Endothelial cell of umbilical vein (primary cell): ENCODE data around the gene SPOP. TPM values are rescaled to one million over a fixed set of nuclear protein-coding genes. Genes with fewer than 3 reads are reported as not detected.

ENCODE experiments used
- BruUV-seq: library from RNA; stranded (reverse); fragments of 400-500 nt; replicated peaks from 2 replicates; lab custom pipeline; 2021; lab: Mats Ljungman, UMichigan
- CTCF ChIA-PET: fragments of 300-600, 350-600 bp; sonication (Branson Sonifier 250); formaldehyde crosslinking; loops from one replicate; lab custom pipeline; 2021; ENCODE audit warnings: antibody characterized with exemption, inconsistent platforms; lab: Charles Lee
- POLR2A ChIA-PET: fragments of 300-600, 350-600 bp; sonication (Branson Sonifier 250); formaldehyde crosslinking; loops from one replicate; lab custom pipeline; 2021; ENCODE audit warnings: antibody characterized with exemption, inconsistent platforms; lab: Charles Lee
- DNase-seq: peaks from one replicate; pipeline ENCODE4 v3.0.0-alpha.2; 2011; ENCODE audit warnings: low read depth, low spot score
- FAIRE-seq: peaks from 2 replicates; lab custom pipeline; 2011; peaks lifted over from hg19 to GRCh38; lab: Jason Lieb, UNC
- H2AFZ ChIP-seq: 2 replicates; pipeline ENCODE4 v1.6.0; 2012; ENCODE audit warnings: low read depth, low read length, control low read depth, inconsistent platforms
- H3K27ac ChIP-seq: 2 replicates; pipeline ENCODE4 v1.5.1; 2011; ENCODE audit warnings: low read depth, mild to moderate bottlenecking, control low read depth, low read length, moderate library complexity; ENCODE audit not compliant: insufficient read depth
- H3K27me3 ChIP-seq, 2 experiments: 2 replicates each; pipeline versions ENCODE4 v1.6.0 to v1.6.1; 2011; ENCODE audit warnings: low read length in 2 of 2, mixed read lengths in 1 of 2; ENCODE audit not compliant: control insufficient read depth in 2 of 2, insufficient read depth in 2 of 2
- H3K36me3 ChIP-seq, 2 experiments: 2 replicates in 1 of 2; 3 replicates in 1 of 2; pipeline ENCODE4 v1.5.1; 2011; ENCODE audit warnings: low read length in 2 of 2, mild to moderate bottlenecking in 1 of 2, moderate library complexity in 1 of 2; ENCODE audit not compliant: control insufficient read depth in 2 of 2, insufficient read depth in 2 of 2; ENCODE audit errors: extremely low read depth in 1 of 2
- H3K4me1 ChIP-seq: 3 replicates; pipeline ENCODE4 v1.5.1; 2011; ENCODE audit warnings: mild to moderate bottlenecking, low read length; ENCODE audit not compliant: control insufficient read depth, insufficient read depth; ENCODE audit errors: extremely low read depth
- H3K4me2 ChIP-seq: 2 replicates; pipeline ENCODE4 v1.6.1; 2011; ENCODE audit warnings: low read length, control low read depth, mixed read lengths; ENCODE audit not compliant: insufficient read depth
- H3K4me3 ChIP-seq, 3 experiments: fragments of 200-600 bp in 1 of 3; sonication (generic), shearing (Covaris generic) in 1 of 3; replicated peaks in 1 of 3; 2 replicates each; pipeline ENCODE4 v1.5.1; 2011 to 2016; ENCODE audit warnings: control low read depth in 3 of 3, low read length in 3 of 3, mild to moderate bottlenecking in 2 of 3, inconsistent platforms in 1 of 3, low read depth in 1 of 3, moderate library complexity in 1 of 3; ENCODE audit not compliant: insufficient read depth in 1 of 3
- H3K79me2 ChIP-seq: 2 replicates; pipeline ENCODE4 v1.6.0; 2012; ENCODE audit warnings: low read length, inconsistent platforms; ENCODE audit not compliant: control insufficient read depth, insufficient read depth
- H3K9ac ChIP-seq: replicated peaks from 2 replicates; pipeline ENCODE3; 2011; ENCODE audit warnings: low read length, control low read depth; ENCODE audit not compliant: insufficient read depth; ENCODE audit errors: extremely low read depth
- H3K9me1 ChIP-seq: replicated peaks from 3 replicates; pipeline ENCODE4 v1.6.0; 2011; ENCODE audit warnings: mild to moderate bottlenecking, low read length; ENCODE audit not compliant: control insufficient read depth, insufficient read depth; ENCODE audit errors: extremely low read depth
- H3K9me3 ChIP-seq: replicated peaks from 2 replicates; pipeline ENCODE4 v1.5.1; 2012; ENCODE audit warnings: low read length, inconsistent platforms; ENCODE audit not compliant: control insufficient read depth, insufficient read depth
- H4K20me1 ChIP-seq: replicated peaks from 2 replicates; pipeline ENCODE3; 2011; ENCODE audit warnings: mild to moderate bottlenecking, low read length; ENCODE audit not compliant: control insufficient read depth, insufficient read depth; ENCODE audit errors: extremely low read depth
- CTCF ChIP-seq, 2 donors: IDR thresholded peaks; 1 replicate in 1 of 2; 2 replicates in 1 of 2; pipeline ENCODE4 v1.5.1; 2011; ENCODE audit warnings: low read length in 2 of 2, mild to moderate bottlenecking in 2 of 2, moderate library complexity in 2 of 2, control low read depth in 1 of 2, inconsistent platforms in 1 of 2, low read depth in 1 of 2; ENCODE audit not compliant: insufficient read depth in 1 of 2; ENCODE audit errors: extremely low read depth in 1 of 2
- EZH2 ChIP-seq: IDR thresholded peaks from 2 replicates; pipeline ENCODE4 v1.6.1; 2012; ENCODE audit warnings: borderline replicate concordance, low read depth, mild to moderate bottlenecking, moderate library complexity, low read length, inconsistent platforms; ENCODE audit not compliant: severe bottlenecking
- FOS ChIP-seq: IDR thresholded peaks from 2 replicates; pipeline ENCODE4 v1.6.1; 2011; ENCODE audit warnings: mild to moderate bottlenecking, low read length, moderate library complexity, borderline replicate concordance; ENCODE audit not compliant: insufficient read depth
- GATA2 ChIP-seq: IDR thresholded peaks from 2 replicates; pipeline ENCODE4 v1.7.0; 2011; ENCODE audit warnings: low read depth, mild to moderate bottlenecking, moderate library complexity, mixed read lengths, low read length; ENCODE audit not compliant: insufficient read length, insufficient read depth
- JUN ChIP-seq: IDR thresholded peaks from 2 replicates; pipeline ENCODE4 v1.6.1; 2011; ENCODE audit warnings: borderline replicate concordance, low read depth; ENCODE audit not compliant: insufficient read length, insufficient read depth
- MAX ChIP-seq: IDR thresholded peaks from 2 replicates; pipeline ENCODE4 v1.6.1; 2011; ENCODE audit not compliant: insufficient read depth, insufficient read length
- MYC ChIP-seq: IDR thresholded peaks from one replicate; pipeline ENCODE4 v1.6.1; 2011; ENCODE audit warnings: mild to moderate bottlenecking, low read depth, low read length
- POLR2A ChIP-seq: IDR thresholded peaks from 2 replicates; pipeline ENCODE4 v1.6.1; 2012; ENCODE audit warnings: low read depth, mild to moderate bottlenecking, control low read depth, low read length
- POLR2AphosphoS5 ChIP-seq: IDR thresholded peaks from 2 replicates; pipeline ENCODE4 v1.6.1; 2012; ENCODE audit warnings: low read depth, mild to moderate bottlenecking, control low read depth, low read length, moderate library complexity; ENCODE audit not compliant: insufficient read depth
- dilution Hi-C: fragments of 300-500 bp; cut with MboI; formaldehyde crosslinking; loops from one replicate; pipeline ENCODE4 v1.15.0; 2019; ENCODE audit warnings: low sequenced_read_pairs; ENCODE audit not compliant: extremely low pct_ligation_motif_present
- intact Hi-C: fragments of 100-400 bp; cut with micrococcal nuclease; formaldehyde crosslinking; loops from one replicate; pipeline ENCODE4 v1.10.0; 2022
- polyA plus RNA-seq, 4 experiments: library from polyadenylated mRNA; depleted of rRNA in 3 of 4; stranded (reverse) in 3 of 4; unstranded in 1 of 4; fragments of >200 nt; gene quantifications; 2 replicates each; pipeline versions ENCODE4 v1.2.1 to v1.2.3, GENCODE V29; 2011 to 2012; ENCODE audit warnings: missing spikeins in 1 of 4
- total RNA-seq: library from RNA; stranded (reverse); gene quantifications from 2 replicates; pipeline ENCODE4 v1.2.3, GENCODE V29; 2021

The SPOP gene
- total and polyA plus RNA-seq, 2 donors (not counting 3 experiments of a cell fraction or from before 2014, with no cell fraction given) = 46.9 to 61.0 TPM

DNA sequence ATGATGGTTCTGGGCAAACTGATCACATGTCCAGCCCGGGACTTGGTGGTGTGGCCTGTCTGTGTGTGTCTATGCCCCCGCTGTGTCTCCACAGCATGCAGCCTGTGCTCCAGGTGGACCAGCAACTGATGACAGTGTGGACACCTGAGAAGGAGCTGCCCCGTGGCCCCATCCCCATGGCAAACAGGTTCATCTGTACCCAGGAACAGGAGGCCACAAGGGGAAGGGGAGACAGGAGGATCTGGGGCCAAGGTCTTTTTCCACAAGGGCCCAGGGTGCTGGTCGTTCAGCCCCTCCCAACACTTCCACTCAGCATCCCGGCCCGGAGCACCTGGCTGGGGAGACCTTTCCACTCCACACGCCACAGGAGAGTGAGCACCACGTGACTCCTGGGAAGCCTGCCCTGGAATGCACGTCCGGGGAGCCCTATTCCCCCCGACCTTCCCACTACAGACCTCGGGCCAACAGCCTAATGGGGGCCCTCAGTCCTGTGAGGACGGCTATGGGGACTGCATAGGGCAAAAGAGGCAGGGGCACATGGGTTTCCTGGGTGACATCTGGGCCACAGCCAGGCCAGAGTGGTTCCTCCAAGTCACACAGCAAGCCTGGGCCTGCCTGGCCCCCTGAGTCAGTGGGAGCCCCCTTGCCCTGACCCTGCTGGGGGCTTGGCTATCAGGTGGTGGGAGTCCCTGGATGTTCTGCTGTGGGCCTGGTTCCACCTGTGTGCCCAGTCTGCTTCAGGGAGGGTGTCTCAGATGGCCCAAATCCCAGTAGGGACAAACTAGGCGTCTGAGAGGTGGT lies 123.0 kb downstream of the SPOP start:
- no peak for FAIRE-seq
- no peak for DNase-seq
- peaks cover 2% of the 10 kb centered on the region for H3K4me1 ChIP-seq
- TF ChIP-seq EZH2 = no peak
- TF ChIP-seq GATA2 = no peak
- TF ChIP-seq FOS = no peak
- TF ChIP-seq POLR2AphosphoS5 = no peak
- TF ChIP-seq POLR2A = no peak
- no peak for TF ChIP-seq MAX
- no peak for TF ChIP-seq MYC
- no peak for TF ChIP-seq JUN
- TF ChIP-seq CTCF (IDR thresholded peaks at IDR 0.05; ENCODE audit: extremely low read depth in 1 of 2, insufficient read depth in 1 of 2, low read depth in 1 of 2, low read length in 2 of 2) = no peak
- no peaks in the 10 kb centered on the region for H3K9me1 ChIP-seq
- H3K9ac ChIP-seq = no peak overlapping the region
- no peaks in the 10 kb centered on the region for H3K36me3 ChIP-seq
- no peaks in the 10 kb centered on the region for H4K20me1 ChIP-seq
- intact Hi-C loops = no loop called here
- H3K27me3 ChIP-seq = no peaks in the 10 kb centered on the region
- H3K4me2 ChIP-seq = no peak overlapping the region
- H3K9me3 ChIP-seq = no peaks in the 10 kb centered on the region
- dilution Hi-C loops = no loop called here
- no peak overlapping the region for H2AFZ ChIP-seq
- ChIA-PET CTCF (interaction anchor here (0.6 to 4.2 kb wide), 15 partner anchors 10 to 468 kb away, joined by 3 to 188 read pairs (median 15); partner anchors contain the start of genes PHB1 and SLC35B1), POLR2A (no interaction called here)
- H3K4me3 ChIP-seq = no peak overlapping the region
- BruUV-seq = no TSS peak
- no peaks in the 10 kb centered on the region for H3K79me2 ChIP-seq
- no peak overlapping the region for H3K27ac ChIP-seq
